Panc1 (cell line): ENCODE results near the gene RNF213.

Source experiments
- POLR2AphosphoS5 ChIP-seq: IDR thresholded peaks from 2 replicates; pipeline ENCODE4 v1.6.1; 2012; ENCODE audit warnings: mild to moderate bottlenecking, low read depth, low read length, moderate library complexity
- SIN3A ChIP-seq: IDR thresholded peaks from 2 replicates; pipeline ENCODE4 v1.6.1; 2012; ENCODE audit warnings: low read depth, mild to moderate bottlenecking, low read length, moderate library complexity, borderline replicate concordance; ENCODE audit not compliant: insufficient read depth
- TF ChIP-seq, protein P1 (sequence below): fragments of 450-650 bp; IDR thresholded peaks from 2 replicates; pipeline ENCODE4 v1.5.1; 2017; ENCODE audit warnings: mild to moderate bottlenecking
- TF ChIP-seq, protein P2 (sequence below), 2 experiments: IDR thresholded peaks; 2 replicates each; pipeline ENCODE4 v1.6.1; 2011 to 2012; ENCODE audit warnings: low read depth in 2 of 2, control low read depth in 1 of 2, low read length in 1 of 2, mild to moderate bottlenecking in 1 of 2, moderate library complexity in 1 of 2; ENCODE audit not compliant: insufficient read depth in 1 of 2

DNA sequence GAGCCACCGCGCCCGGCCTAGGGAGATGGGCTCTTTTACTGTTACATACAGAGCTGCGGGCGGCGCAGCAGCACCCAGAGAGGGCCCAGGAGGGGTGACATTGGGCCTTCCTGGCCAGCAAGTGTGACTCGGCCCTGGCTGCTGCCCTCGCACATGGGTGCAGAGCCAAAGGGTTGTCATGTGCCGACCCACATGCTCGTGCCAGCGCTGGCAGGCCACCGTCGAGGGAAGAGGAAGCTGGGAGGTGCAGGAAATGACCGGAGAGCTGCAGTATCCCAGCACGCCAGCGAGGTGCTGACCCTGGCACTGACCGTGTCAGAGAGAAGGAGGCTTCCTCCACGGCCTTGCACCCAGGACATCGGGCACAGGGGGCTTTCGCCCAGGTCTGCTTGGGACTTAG is 162.3 kb downstream of the RNF213 start:
- TF ChIP-seq, protein P1, sequence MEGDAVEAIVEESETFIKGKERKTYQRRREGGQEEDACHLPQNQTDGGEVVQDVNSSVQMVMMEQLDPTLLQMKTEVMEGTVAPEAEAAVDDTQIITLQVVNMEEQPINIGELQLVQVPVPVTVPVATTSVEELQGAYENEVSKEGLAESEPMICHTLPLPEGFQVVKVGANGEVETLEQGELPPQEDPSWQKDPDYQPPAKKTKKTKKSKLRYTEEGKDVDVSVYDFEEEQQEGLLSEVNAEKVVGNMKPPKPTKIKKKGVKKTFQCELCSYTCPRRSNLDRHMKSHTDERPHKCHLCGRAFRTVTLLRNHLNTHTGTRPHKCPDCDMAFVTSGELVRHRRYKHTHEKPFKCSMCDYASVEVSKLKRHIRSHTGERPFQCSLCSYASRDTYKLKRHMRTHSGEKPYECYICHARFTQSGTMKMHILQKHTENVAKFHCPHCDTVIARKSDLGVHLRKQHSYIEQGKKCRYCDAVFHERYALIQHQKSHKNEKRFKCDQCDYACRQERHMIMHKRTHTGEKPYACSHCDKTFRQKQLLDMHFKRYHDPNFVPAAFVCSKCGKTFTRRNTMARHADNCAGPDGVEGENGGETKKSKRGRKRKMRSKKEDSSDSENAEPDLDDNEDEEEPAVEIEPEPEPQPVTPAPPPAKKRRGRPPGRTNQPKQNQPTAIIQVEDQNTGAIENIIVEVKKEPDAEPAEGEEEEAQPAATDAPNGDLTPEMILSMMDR: no peak
- TF ChIP-seq SIN3A: no peak
- TF ChIP-seq, protein P2, sequence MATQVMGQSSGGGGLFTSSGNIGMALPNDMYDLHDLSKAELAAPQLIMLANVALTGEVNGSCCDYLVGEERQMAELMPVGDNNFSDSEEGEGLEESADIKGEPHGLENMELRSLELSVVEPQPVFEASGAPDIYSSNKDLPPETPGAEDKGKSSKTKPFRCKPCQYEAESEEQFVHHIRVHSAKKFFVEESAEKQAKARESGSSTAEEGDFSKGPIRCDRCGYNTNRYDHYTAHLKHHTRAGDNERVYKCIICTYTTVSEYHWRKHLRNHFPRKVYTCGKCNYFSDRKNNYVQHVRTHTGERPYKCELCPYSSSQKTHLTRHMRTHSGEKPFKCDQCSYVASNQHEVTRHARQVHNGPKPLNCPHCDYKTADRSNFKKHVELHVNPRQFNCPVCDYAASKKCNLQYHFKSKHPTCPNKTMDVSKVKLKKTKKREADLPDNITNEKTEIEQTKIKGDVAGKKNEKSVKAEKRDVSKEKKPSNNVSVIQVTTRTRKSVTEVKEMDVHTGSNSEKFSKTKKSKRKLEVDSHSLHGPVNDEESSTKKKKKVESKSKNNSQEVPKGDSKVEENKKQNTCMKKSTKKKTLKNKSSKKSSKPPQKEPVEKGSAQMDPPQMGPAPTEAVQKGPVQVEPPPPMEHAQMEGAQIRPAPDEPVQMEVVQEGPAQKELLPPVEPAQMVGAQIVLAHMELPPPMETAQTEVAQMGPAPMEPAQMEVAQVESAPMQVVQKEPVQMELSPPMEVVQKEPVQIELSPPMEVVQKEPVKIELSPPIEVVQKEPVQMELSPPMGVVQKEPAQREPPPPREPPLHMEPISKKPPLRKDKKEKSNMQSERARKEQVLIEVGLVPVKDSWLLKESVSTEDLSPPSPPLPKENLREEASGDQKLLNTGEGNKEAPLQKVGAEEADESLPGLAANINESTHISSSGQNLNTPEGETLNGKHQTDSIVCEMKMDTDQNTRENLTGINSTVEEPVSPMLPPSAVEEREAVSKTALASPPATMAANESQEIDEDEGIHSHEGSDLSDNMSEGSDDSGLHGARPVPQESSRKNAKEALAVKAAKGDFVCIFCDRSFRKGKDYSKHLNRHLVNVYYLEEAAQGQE (IDR thresholded peaks at IDR 0.05; ENCODE audit: insufficient read depth in 1 of 2, low read depth in 2 of 2, low read length in 1 of 2): no peak
- no peak for TF ChIP-seq POLR2AphosphoS5
